Measurements from ENCODE around the gene NUDT16L1. TPM values are rescaled to one million over a fixed set of nuclear protein-coding genes. Genes with fewer than 3 reads are reported as not detected.

The NUDT16L1 gene
- total and polyA plus RNA-seq, 2 of the 8 experiments (the other 6 are each of a cell fraction or from before 2014, with no cell fraction given) = 34.8 to 77.3 TPM

DNA sequence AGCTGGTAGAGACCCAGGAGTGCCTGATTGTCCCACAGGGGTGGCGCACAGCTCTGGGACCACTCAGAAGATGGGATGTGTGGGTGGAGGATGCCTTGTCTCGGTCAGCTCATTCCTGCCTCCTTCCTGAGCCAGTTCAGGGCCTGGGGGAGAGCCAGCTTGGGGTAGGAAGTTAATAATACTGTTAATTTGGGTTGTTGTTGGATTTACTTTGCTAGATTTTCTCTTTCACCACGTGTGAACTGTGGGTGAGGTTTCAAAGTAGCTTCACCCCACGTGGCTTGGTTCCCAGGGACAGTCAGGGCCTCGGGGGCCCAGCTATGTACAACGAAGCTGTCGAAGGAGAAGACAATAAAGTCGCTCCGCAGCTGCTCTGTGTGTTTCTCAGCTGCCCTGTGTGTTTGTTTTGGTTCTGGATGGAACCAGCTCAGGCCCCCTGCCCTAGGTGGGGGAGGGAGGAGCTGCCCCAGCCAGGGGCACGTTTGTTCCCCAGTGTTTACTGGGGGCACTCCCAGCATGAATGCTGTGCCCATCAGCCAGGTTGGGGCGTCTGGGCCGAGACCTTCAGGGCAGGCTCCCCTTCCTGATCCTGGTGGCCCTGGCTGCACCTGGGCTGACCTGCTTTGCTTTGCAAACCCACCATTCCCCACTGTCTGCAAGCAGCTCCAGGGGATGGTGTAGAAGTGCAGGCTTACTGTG lies 2.3 kb downstream of the NUDT16L1 start (continued):
- no peak for TF ChIP-seq SP1 (IDR thresholded peaks at IDR 0.05; ENCODE audit: low read depth, low read length)
- TF ChIP-seq CEBPB (IDR thresholded peaks at IDR 0.05; ENCODE audit: low read depth, low read length) = no peak
- TF ChIP-seq CTBP2 (IDR thresholded peaks at IDR 0.05; ENCODE audit: borderline replicate concordance, insufficient read depth, insufficient read length, low read length) = no peak
- TF ChIP-seq RBBP5 (IDR thresholded peaks at IDR 0.05; ENCODE audit: borderline replicate concordance, low read depth, low read length) = no peak
- TF ChIP-seq SIN3A (conservative IDR thresholded peaks at IDR 0.05 in 1 of 2, IDR thresholded peaks at IDR 0.05 in 1 of 2; ENCODE audit: low read depth in 1 of 2, low read length in 2 of 2) = no peak
- no peak for TF ChIP-seq ZNF274 (IDR thresholded peaks at IDR 0.05; ENCODE audit: borderline replicate concordance, extremely low read depth, low read length)
- TF ChIP-seq TCF12 (IDR thresholded peaks at IDR 0.05; ENCODE audit: low read depth, low read length) = no peak
- TF ChIP-seq SIRT6 (IDR thresholded peaks at IDR 0.05; ENCODE audit: low read length) = no peak
- TF ChIP-seq, protein P1, sequence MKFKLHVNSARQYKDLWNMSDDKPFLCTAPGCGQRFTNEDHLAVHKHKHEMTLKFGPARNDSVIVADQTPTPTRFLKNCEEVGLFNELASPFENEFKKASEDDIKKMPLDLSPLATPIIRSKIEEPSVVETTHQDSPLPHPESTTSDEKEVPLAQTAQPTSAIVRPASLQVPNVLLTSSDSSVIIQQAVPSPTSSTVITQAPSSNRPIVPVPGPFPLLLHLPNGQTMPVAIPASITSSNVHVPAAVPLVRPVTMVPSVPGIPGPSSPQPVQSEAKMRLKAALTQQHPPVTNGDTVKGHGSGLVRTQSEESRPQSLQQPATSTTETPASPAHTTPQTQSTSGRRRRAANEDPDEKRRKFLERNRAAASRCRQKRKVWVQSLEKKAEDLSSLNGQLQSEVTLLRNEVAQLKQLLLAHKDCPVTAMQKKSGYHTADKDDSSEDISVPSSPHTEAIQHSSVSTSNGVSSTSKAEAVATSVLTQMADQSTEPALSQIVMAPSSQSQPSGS (IDR thresholded peaks at IDR 0.05; ENCODE audit: low read length) = no peak
- TF ChIP-seq HDAC2 (IDR thresholded peaks at IDR 0.05; ENCODE audit: borderline replicate concordance in 1 of 2, low read depth in 2 of 2, low read length in 2 of 2) = no peak

All from H1 (cell line).